Osteocyte (in vitro differentiated cells): ENCODE measurements around the gene NHEJ1. TPM values are rescaled to one million over a fixed set of nuclear protein-coding genes. Genes with fewer than 3 reads are reported as not detected.

Experiments used
- DNase-seq: peaks from one replicate; pipeline ENCODE4 v3.0.0; 2021; ENCODE audit warnings: mixed read lengths; ENCODE audit not compliant: unreplicated experiment; ENCODE audit errors: extremely low spot score
- H3K27ac Mint-ChIP-seq: one replicate; pipeline ENCODE4 v1.8.0; 2021; ENCODE audit warnings: mild to moderate bottlenecking, mixed read lengths; ENCODE audit not compliant: unreplicated experiment
- H3K27me3 Mint-ChIP-seq: one replicate; pipeline ENCODE4 v1.8.0; 2021; ENCODE audit warnings: mixed read lengths; ENCODE audit not compliant: unreplicated experiment
- H3K36me3 Mint-ChIP-seq: one replicate; pipeline ENCODE4 v1.8.0; 2021; ENCODE audit warnings: mixed read lengths; ENCODE audit not compliant: unreplicated experiment
- H3K4me1 Mint-ChIP-seq: one replicate; pipeline ENCODE4 v1.8.0; 2021; ENCODE audit warnings: mixed read lengths; ENCODE audit not compliant: unreplicated experiment
- H3K4me3 Mint-ChIP-seq: one replicate; pipeline ENCODE4 v1.8.0; 2021; ENCODE audit warnings: mild to moderate bottlenecking, moderate library complexity, mixed read lengths; ENCODE audit not compliant: unreplicated experiment
- H3K9me3 Mint-ChIP-seq: one replicate; pipeline ENCODE4 v1.8.0; 2021; ENCODE audit warnings: mixed read lengths; ENCODE audit not compliant: unreplicated experiment
- CTCF ChIP-seq: fragments of 200-600 bp; sonication (generic); IDR thresholded peaks from 2 replicates; pipeline ENCODE4 v1.5.0; 2021; ENCODE audit warnings: antibody characterized with exemption, mild to moderate bottlenecking, moderate library complexity
- microRNA-seq: library from miRNA; unstranded; fragments of <30 nt; microRNA quantifications from one replicate; pipeline ENCODE4 v1.1.0, GENCODE V29; 2020; ENCODE audit not compliant: unreplicated experiment
- total RNA-seq: library from RNA; stranded (reverse); gene quantifications from 2 replicates; pipeline ENCODE4 v1.2.1, GENCODE V29; 2021

The NHEJ1 gene
- total RNA-seq, 1 donor from 2014 or later, result 19.3 TPM

GRCh38 chr2:219026946-219027345, 133.7 kb downstream of the NHEJ1 start:
- H3K36me3 Mint-ChIP-seq, result no peaks in the 10 kb centered on the region
- H3K4me1 Mint-ChIP-seq, result no peaks in the 10 kb centered on the region
- no peak overlapping the region for H3K4me3 Mint-ChIP-seq
- H3K27me3 Mint-ChIP-seq, result peaks cover 27% of the 10 kb centered on the region
- no peaks in the 10 kb centered on the region for H3K9me3 Mint-ChIP-seq
- no peak overlapping the region for H3K27ac Mint-ChIP-seq
- no peak for TF ChIP-seq CTCF
- DNase-seq, result no peak

GRCh38 chr2:219025637-219026585, 134.7 kb downstream of the NHEJ1 start:
- TF ChIP-seq CTCF, result no peak
- Mint-ChIP-seq H3K4me1 (no peaks in the 10 kb centered on the region), H3K4me3 (no peak overlapping the region), H3K27ac (no peak overlapping the region), H3K9me3 (no peaks in the 10 kb centered on the region), H3K36me3 (no peaks in the 10 kb centered on the region), H3K27me3 (peaks cover 23% of the 10 kb centered on the region)
- DNase-seq, result no peak

Small RNA genes lying within 50 kb of the gene (microRNA-seq; reads per million reads assigned to microRNA genes)
- gene MIR3131, result not detected

Other genes with a start within 250 kb of the NHEJ1 start
- not detected in 2 replicates for gene CDK5R2, start 201.1 kb downstream of the NHEJ1 start, total RNA-seq
- gene FEV, start 175.6 kb downstream of the NHEJ1 start, total RNA-seq, result not detected in 2 replicates
- gene CRYBA2, start 167.4 kb downstream of the NHEJ1 start, total RNA-seq, result not detected in 2 replicates
- gene CFAP65, start 119.3 kb downstream of the NHEJ1 start, total RNA-seq, result not detected in 2 replicates
- gene IHH, start 99.9 kb downstream of the NHEJ1 start, total RNA-seq, result 0.18 TPM in 1 of 2 replicates, not detected in the other
- 2.8 and 5.2 TPM in 2 replicates for gene SLC23A3, start 9.2 kb upstream of the NHEJ1 start, total RNA-seq
- gene CNPPD1, start 16.1 kb upstream of the NHEJ1 start, total RNA-seq, result 42.8 and 45.7 TPM in 2 replicates
- 101 and 110 TPM in 2 replicates for gene RETREG2, start 17.5 kb upstream of the NHEJ1 start, total RNA-seq
- gene ZFAND2B, start 46.0 kb upstream of the NHEJ1 start, total RNA-seq, result 30.0 and 31.4 TPM in 2 replicates
- gene ABCB6, start 58.1 kb upstream of the NHEJ1 start, total RNA-seq, result 27.5 and 30.0 TPM in 2 replicates
- gene ATG9A, start 68.8 kb upstream of the NHEJ1 start, total RNA-seq, result 83.6 and 95.2 TPM in 2 replicates
- gene ANKZF1, start 69.0 kb upstream of the NHEJ1 start, total RNA-seq, result 44.8 and 55.6 TPM in 2 replicates
- 8.8 and 9.6 TPM in 2 replicates for gene GLB1L, start 84.6 kb upstream of the NHEJ1 start, total RNA-seq
- 28.3 and 29.4 TPM in 2 replicates for gene STK16, start 84.7 kb upstream of the NHEJ1 start, total RNA-seq
- not detected in 2 replicates for gene TUBA4B, start 92.4 kb upstream of the NHEJ1 start, total RNA-seq
- gene TUBA4A, start 93.1 kb upstream of the NHEJ1 start, total RNA-seq, result 6.9 and 7.9 TPM in 2 replicates
- 38.6 and 43.3 TPM in 2 replicates for gene DNAJB2, start 118.6 kb upstream of the NHEJ1 start, total RNA-seq
- 0.24 TPM in 1 of 2 replicates, not detected in the other for gene PTPRN, start 148.6 kb upstream of the NHEJ1 start, total RNA-seq
- not detected in 2 replicates for gene RESP18, start 171.9 kb upstream of the NHEJ1 start, total RNA-seq
- 58.1 and 73.2 TPM in 2 replicates for gene DNPEP, start 227.1 kb upstream of the NHEJ1 start, total RNA-seq